Activated CD4-positive, alpha-beta T cell treated with anti-CD3 and anti-CD28 coated beads, Interleukin-2, Interleukin-6, amounts not matched to agents 100 ng/mL and 50 ng/mL, durations not matched to agents 16 hours and 8 hours (primary cell): Measurements from ENCODE around the gene PRDM11.

Source experiments
- DNase-seq: peaks from one replicate; pipeline ENCODE4 v3.0.0-alpha.2; 2020

The PRDM11 gene

DNA sequence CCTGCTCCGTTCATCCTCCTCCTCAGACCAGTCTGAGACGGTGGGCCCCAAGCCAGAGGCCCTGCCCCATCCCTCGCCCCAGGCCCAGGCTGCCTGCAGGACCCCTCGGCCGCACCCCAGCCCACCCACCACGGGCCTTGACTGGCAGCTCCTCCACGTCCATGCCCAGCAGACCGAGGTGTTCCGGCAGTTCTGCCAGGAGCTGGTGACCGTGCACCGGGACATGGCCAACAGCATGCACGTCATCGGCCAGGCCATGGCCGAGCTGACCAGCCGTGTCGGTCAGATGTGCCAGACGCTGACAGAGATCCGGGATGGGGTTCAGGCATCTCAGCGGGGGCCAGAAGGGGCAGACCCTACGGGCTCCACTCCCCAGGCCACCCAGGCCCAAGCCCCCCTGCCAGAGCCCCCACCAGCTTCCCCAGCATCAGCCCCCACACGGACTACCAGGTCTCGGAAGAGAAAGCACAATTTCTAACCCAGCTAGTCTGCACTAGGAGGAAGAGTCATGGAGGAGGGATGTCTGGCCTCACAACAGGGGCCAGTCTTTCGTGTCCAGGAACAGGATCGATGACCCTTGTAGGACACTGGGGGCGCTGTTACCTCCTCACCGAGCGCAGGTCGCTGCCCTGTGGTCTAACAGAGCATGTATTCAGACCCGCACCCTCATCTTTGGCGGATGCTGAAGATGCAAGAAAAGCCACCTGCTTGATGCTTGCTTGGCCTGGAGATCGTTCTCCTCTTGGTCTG is 66.3 kb downstream of the PRDM11 start:
- DNase-seq, result no peak

DNA sequence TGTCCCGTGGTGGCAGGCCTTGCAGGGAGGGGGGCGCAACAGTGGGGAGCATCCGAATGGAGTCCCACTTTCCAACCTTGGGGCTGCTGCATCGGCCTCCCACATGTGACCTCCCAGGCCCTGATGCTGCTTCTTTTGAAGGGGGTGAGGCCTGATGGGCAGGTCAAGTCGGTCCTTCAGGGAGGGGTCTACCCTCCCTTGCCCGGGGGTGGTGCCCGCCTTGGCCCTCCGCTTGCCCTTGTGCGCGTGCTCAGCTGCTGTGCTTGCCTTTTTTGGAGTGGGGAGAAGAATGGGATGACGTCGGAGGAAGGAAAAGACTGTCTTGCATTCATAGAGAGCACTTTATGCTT is 66.9 kb downstream of the PRDM11 start:
- no peak for DNase-seq

DNA sequence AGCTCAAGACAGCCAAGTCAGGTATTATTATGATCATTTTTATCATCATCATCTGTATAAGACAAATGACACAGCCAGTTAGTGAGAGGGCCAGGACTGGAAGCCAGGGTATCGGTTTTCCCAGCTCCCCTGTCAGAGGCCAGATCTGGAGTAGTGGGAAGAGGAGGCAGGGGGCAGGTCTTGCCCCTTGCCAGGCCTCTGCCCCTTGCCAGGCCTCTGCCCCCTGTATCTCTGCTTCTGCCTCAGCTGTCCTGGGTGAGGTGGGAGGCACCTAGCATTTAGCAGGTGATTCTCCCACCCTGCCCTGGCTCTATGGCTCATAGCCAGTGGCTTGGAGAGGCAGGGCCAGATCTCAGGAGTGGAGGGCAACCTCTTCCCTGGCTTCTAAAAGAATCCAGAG is 67.3 kb downstream of the PRDM11 start:
- no peak for DNase-seq

DNA sequence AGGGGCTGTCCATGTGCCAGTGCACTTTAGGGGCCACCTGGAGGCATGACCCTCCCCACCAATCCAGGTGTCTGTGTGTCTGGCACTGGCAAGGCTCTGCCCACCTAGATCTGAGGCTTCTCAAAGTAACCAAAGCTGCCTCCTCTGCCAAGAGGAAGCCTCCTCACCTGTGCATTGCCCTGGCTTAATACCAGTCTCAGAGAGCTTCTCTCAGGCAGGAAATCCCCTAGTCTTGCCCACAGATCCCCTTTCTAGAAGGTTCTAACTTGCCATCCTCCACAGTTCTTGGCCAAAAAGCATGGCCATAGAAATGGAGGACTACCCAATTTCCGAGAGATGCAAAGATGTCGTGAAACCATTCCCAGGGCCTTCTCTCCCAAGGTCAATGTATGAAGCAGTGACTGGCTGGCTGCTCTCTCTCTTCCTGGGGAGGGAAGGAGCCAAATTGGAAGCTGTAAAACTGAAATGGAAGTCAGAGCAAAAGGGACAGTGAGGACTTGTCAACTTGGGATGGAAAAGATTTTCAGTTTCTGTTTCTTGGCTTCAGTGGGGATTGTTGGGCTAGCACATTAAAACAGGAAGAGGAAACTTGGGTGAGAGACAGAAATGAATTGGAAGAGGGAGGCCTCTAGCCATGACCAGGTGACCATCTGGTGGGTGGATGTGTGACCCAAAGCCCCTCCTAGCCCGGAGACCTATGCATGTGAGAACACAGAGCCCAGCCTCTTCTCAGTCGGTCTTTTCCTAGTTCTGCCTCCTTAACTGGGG is 68.8 kb downstream of the PRDM11 start:
- DNase-seq, result no peak

DNA sequence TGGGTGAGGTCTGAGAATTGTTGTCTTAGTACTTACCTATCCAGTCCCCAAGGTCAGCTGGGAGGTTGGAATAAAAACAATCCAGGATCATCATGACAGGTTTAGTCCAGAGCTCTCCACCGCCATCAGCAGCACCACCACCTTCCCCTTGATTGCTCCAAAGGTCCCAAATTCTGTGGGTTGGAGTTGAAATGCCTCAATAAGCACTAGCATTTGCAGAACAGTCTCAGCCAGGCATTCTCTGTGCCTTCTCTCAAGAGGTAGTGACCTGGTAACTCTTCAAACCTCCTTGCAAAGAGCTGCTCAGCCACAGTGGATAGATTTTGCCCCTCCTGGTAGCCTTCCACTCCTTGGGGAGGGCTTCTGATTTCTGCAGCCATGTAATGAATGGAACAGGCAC is 69.6 kb downstream of the PRDM11 start:
- no peak for DNase-seq

DNA sequence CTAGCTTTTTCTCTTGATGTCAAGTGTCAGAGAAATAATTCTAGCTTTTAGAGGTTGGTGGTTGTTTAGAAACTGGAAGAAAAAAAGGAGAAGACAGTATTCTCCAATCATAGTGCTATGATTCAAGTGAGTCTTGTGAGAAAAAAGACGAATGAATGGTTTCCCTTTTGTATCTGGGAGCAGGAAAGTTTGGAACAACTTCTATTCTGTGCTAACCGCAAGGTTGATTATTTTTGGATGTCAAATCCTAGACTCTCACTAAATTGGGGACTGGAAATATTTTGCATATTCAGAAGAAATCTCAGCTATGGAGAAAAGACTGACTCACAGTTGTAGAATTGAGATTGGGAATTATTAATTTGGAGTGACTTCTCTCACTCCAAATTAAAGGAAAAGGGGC is 70.5 kb downstream of the PRDM11 start:
- no peak for DNase-seq

DNA sequence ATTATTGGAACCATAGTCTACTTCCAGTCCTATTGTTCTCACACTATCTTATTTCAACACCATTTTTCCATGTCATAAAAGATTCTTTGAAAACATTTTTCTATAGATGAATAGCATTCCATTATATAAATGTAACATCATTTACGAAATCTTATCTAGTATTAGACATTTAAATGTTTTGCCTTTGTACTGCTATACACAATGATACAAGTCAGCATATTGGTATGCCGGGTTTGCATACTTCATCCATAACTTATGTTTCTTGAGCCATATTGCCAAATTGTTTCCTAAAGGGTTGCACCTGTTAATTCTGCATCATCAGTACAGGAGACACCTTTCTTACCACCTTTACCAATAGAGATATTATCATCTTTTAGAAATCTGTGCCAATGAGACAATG is 71.6 kb downstream of the PRDM11 start:
- no peak for DNase-seq

DNA sequence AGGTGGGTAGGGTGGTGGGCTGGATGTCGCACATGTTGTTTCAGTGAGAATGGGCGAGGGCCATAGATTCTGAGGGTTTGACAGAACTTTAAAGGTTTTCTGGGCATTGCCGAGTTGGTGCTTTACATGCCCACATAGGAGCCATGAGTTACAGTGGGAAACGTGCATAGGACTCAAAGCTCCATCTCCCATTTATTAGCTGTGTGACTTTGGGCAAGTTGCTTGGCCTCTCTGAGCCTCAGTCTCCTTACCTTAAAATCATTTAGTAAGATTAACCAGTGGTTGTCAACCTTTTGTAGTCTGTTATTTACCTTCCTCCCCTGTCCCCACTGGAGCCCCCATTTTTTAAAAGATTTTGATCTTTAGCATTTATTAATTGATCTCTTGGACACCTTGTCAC is 72.3 kb downstream of the PRDM11 start:
- no peak for DNase-seq

DNA sequence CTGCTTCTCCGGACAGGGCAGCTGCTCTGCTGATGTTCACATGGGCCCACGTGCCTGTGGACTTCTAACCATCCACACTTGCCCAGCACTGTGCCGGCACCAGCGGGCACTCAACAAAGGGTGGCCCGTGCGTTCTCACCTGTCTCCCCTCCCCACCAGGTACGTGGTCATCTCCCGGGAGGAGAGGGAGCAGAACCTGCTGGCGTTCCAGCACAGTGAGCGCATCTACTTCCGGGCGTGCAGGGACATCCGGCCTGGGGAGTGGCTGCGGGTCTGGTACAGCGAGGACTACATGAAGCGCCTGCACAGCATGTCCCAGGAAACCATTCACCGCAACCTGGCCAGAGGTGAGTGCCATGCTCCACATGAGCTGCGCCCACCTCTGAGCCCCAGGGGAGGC is 73.0 kb downstream of the PRDM11 start:
- no peak for DNase-seq

DNA sequence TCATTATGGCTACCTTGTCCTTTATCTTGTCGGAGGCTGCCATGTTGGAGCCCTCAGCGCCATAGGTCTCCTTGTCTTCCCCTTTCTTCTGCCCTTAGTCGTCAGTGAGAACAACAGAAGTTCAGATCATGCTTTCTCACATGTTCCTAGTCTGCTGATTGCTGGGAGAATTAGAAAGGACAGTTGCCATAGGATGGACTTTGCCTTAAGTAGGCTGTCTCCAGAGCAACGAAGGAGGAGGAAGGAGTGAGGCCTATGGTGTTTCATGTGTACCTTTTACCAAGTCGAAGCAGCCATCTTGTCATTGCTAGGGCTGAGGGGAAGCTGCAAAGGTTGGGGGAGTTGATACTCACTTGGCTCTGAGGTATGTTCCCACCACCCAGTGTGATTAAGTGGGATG is 77.1 kb downstream of the PRDM11 start:
- DNase-seq, result no peak

DNA sequence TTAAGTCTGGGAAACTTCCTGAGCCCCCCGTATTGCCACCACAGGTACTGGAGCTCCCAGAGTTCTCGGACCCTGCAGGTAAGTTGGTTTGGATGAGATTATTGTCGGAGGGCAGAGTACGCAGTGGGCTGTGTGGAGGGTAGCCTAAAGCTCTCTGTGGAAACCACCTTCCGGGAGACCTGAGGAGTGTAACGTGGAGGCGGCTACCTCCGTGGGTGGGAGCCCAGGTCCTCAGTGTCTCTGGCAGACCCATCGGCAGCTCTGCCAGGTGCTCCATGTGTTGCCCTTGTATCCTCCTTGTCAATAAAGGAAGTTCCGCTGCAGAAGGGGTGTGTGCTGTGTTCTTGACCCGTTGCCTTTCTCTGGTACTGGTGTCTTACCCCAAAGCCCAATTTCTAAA is 78.3 kb downstream of the PRDM11 start:
- DNase-seq, result no peak

DNA sequence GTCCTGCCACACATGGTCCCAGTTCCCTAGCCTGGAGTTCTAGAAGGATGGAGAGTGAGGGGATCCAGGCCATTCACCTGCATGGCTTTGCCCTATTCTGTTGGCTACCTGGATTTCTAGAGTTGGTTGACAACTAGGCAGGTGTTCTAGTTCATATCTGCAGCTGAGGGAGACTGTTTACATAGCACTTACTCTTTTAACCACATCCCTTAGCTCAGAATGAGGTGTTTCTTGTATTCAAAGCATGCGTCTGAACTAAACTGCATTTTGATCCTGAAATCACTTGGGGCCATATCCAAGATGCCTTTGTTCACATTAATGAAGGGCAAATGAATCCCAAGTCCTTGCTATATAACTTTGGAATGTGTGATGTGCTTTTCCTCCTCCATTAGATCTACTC is 78.8 kb downstream of the PRDM11 start:
- DNase-seq, result no peak

DNA sequence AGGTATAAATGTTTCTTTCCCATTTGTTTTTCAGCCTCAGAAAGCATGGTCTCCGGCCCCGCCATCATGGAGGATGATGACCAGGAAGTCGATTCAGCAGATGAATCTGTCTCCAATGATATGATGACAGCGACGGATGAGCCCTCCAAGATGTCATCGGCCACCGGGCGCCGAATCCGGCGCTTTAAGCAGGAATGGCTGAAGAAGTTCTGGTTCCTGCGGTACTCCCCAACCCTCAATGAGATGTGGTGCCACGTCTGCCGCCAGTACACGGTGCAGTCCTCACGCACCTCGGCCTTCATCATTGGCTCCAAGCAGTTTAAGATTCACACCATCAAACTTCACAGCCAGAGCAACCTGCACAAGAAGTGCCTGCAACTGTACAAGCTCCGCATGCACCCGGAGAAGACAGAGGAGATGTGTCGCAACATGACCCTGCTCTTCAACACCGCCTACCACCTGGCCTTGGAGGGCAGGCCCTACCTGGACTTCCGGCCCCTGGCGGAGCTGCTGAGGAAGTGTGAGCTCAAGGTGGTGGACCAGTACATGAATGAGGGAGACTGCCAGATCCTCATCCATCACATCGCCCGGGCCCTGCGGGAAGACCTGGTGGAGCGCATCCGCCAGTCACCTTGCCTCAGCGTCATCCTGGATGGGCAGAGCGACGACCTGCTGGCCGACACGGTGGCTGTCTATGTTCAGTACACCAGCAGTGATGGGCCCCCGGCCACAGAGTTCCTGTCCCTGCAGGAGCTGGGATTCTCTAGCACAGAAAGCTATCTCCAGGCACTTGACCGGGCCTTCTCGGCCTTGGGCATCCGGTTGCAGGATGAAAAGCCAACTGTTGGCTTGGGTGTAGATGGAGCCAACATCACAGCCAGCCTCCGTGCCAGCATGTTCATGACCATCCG is 79.8 kb downstream of the PRDM11 start:
- no peak for DNase-seq

DNA sequence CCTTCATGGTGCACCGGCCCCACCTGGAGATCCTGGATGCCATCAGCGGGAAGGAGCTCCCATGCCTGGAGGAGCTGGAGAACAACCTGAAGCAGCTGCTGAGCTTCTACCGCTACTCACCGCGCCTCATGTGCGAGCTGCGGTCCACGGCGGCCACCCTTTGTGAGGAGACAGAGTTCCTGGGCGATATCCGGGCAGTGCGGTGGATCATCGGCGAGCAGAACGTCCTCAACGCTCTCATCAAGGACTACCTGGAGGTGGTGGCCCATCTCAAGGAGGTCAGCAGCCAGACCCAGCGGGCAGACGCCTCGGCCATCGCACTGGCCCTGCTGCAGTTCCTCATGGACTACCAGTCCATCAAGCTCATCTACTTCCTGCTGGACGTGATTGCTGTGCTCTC is 80.5 kb downstream of the PRDM11 start:
- DNase-seq, result no peak

DNA sequence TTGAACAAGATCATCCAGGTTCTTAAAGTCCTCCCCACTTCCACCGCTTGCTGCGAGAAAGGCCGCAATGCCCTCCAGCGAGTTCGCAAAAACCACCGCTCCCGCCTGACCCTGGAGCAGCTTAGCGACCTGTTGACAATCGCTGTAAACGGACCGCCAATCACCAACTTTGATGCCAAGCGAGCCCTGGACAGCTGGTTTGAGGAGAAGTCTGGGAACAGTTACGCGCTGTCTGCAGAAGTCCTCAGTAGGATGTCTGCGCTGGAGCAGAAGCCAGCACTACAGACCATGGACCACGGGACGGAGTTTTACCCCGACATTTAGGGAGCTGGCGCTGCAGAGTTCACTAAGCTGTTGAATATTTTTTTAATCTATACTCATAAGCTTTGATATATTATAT is 81.4 kb downstream of the PRDM11 start:
- no peak for DNase-seq

DNA sequence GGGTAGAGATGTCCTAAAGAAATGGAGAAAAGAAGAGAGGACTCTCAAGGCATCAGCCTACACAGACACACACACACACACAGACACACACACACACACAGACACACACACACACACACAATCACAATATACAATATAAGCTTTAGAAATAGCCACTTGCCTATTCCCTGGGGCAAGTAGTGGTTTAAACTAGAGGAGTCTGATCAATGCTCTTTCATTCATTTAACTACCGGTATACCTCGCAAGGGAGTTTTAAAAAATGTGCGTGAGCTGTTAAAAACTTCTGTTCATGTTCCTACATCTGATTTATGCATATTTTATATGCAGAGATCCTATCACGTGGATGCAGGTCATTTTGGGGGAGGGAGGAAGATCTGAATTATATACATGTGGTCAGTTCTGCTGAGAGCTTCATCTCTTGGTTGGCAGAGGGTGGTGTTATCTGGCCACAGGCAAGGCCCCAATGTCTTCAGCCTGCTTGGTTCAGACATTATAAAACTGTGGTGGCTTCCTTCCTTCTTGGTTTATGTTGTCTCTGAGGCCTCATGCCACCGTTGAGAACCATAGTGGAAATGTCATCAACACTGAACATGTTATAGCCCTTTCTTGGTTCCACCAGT is 83.1 kb downstream of the PRDM11 start:
- DNase-seq, result no peak

DNA sequence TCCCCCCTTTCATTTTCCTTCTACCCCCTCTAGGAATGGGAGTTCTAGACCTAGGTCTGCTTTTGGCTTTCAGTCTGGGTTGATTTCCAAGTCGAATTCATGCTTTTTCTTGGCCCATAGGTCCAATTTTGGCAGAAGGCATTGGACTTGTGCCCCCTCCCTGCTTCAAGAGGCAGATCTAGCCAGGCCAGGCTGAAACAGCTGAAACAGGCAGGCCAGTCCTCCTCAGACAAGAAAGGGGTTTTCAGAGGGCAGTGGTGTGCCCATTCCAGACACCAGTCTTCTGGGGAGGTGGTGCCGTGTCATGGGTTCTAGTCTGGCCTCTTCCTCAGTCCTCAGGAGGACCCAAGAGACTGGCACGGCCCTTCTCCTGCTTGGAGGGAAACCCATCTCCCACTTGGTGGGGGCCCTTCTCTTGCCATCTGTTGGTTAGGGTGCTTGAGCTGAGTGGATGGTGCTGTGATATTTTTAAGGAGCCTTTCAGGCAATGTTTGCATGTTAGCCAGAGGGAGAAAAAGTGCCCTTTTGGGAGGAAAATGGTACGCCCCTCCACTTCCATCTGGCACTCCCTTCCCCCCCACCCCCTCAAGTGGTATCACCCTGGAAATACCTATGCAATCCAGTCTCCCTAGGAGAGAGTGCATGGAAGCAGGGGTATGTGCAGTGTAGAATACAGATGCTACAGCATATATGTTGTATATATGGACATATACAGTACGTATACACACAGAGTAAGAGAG is 86.1 kb downstream of the PRDM11 start:
- DNase-seq, result no peak

DNA sequence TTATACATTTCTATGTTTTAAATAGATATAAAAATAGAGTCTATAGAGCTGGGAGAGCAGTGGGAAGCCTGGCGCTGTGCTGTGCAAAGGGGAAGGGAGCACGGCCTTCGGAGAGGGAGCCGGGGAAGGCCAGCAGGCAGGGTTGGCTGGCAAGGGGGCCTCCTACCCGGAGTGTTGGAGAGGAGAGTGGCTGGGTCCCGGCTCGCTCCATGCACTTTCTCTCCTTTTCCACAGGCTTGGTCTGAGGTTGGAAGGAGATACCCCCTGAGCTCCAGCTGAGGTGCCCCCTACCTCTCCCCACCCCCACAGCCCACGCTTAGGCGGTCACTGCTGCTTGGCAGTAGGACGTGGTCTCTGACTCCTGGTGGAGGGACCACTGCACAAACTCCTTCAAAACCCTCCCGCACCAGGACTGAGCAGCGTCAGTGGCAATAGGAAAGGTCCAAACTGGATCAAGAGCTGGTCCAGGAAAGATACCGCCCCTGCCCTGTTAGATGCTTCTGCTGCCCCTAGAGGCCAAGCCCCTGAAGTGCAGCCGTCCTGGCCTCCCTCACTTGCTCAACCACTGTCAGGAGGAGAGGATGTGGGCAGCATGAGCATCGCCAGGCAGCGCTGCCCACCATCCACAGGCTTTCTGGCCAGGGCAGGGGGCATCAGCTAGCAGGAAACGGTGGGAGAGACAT is 86.8 kb downstream of the PRDM11 start:
- DNase-seq, result peak; percentile 77

DNA sequence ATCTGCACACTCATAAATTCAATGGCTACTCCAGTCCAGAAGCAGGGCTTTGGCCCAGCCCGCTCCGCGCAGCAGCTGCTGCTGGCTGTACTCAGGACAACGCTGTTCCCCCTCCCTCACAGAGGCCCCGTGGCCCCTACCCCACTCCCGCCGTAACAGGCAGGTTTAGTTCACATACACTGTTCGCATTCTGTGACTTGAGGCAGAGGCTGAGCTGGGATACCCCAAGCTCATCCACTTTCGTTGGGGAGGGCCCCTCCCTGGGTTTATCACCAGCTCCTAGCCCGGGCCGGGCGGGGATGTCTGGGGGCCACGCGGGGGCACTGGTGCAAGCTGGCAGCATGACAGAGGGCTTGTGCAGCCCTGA is 87.3 kb downstream of the PRDM11 start:
- DNase-seq, result no peak

DNA sequence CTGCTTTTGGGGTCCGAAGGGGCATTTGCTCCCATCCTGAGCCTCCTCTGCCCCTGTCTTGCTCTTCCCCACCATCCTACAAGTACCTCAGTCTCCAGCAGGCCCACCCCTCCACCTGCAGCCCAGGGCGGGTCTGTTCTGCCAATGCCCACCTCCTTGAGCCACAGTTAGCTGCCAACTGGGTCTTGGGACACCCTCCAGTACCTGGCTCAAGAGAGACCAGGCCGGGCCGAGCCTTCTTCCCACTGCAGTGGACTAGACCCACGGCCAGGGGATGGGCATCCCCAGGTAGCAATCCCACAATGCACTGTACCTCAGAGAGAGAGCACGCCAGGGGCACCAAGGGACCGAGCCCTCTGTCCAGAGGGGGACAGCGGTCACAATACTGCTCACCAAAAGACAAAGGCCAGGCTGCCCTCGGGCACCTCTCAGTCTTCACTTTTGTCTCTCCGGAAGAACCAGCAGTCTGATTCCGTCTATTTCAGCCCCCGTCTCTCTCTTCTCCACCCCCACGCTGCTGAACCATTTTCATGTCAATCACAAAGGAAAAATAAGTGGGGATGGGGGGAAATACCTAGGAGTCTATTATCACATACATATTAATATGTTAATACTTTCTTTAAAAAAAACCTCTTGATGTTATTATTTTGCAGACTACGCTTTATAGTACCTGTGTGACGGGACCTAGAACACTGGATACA is 88.0 kb downstream of the PRDM11 start:
- DNase-seq, result no peak

DNA sequence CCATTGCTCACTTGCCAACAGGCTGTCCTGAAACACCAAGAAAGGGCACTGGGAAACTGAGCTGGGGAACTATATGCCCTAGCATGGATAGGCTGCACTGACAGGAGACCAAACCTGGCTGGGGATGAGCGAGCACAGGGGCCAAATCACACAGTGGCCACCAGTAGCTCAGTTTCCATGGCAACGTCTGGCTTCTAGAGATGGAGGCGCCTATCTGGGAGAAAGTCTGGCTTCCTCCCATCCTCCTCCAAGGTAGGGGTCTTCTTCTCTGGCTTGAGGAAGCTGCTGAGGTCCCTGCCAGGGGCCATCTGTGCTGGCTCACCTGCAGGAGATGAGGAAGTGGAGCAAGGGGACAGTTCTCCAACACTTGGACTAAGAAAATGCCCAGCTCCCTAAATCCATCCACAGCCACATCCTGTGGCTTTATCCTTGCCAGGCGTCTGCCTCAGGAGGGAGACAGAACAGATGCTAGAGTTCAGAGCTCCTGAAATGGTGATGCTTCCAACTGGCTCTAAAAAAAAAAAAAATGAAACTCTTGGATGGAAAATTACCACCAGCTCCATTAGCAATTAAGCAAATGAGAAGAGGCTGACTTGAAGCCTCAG is 91.4 kb downstream of the PRDM11 start:
- no peak for DNase-seq
